ENCODE data around the gene KCNF1. TPM values are rescaled to one million over a fixed set of nuclear protein-coding genes. Genes with fewer than 3 reads are reported as not detected.

Gene KCNF1
- total and polyA plus RNA-seq, 4 donors, result 0.09 TPM; not detected in 3

DNA sequence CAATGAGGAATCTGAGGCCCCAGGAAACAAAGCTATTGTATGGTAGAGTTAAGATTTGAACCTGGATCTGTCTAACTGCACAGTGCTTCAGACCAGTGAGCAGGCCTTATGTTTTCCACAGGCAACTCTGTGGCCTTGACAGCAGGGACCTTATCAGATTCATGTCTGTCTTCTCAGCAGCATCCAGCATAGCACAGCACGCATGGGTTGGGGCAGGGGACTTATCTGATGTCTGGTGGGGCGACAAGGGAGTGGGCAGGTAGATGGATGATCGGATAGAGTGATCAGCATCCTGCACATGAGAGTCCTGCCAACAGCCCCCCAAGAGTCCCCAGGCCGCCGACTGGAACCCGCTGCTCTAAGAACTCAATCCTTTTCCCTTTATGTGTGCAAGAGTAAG, 28.7 kb upstream of the KCNF1 start (continued):
- no peak for TF ChIP-seq TAF1 (conservative IDR thresholded peaks at IDR 0.05)

DNA sequence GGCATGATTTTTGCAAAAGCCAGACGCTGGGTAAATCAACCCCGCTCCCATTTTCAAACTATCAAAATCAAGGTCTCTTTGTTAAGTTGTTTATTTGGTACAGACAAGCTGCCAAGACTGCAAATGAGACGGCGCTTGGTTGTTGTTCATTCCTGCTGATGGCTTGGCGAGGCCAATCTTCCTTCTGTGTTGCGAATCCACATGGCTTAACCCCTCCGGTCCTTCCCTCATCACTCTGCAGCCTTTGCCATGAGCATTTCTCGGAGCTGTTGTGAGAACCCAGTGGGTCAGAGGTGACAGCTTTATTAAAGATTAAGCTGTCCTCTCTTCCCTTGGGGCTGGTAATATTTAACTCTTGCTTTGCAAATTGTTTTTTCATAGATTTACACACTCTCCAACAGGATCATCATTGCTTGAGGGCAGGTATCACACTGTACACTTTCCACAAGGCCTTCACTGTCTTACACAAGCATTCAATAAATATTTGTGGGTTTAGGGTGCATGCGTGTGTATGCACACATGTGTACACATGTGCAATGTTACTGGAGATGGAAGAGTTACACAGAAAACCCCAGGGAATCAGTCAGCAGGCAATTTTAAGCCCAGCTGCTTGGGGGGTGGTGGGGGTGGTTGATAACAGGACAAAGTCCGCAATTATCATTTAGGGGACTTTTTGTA, 27.8 kb upstream of the KCNF1 start:
- Histone ChIP-seq H3K27ac (ENCODE audit: low read depth in 1 of 2, low read length in 2 of 2) (no peak overlapping the region), H3K9me3 (ENCODE audit: control insufficient read depth in 4 of 4, low read length in 3 of 4) (no peaks in the 10 kb centered on the region), H3K4me1 (ENCODE audit: control insufficient read depth in 4 of 4, insufficient read depth in 4 of 4, low read length in 3 of 4) (peaks cover 0 to 11% (median 5%) of the 10 kb centered on the region in 4 donors), H3K36me3 (ENCODE audit: control insufficient read depth in 4 of 4, insufficient read depth in 3 of 4, low read depth in 1 of 4, low read length in 3 of 4) (no peaks in the 10 kb centered on the region), H3K4me3 (ENCODE audit: low read depth in 1 of 3, low read length in 3 of 3) (no peak overlapping the region), H3K9ac (ENCODE audit: low read depth in 1 of 2, low read length in 2 of 2) (no peak overlapping the region), H3K27me3 (ENCODE audit: control insufficient read depth in 4 of 4, insufficient read depth in 4 of 4, low read length in 3 of 4) (no peaks in the 10 kb centered on the region)
- TF ChIP-seq RXRA (IDR thresholded peaks at IDR 0.05) (peak; percentile 15 to 46), HNF4A (conservative IDR thresholded peaks at IDR 0.05) (peak; percentile 13 to 36), FOXA2 (IDR thresholded peaks at IDR 0.05) (no peak), SP1 (IDR thresholded peaks at IDR 0.05) (peak; percentile 63)
- no peak for DNase-seq (ENCODE audit: low spot score)
- 29% methylated on average over 10 of the region's 10 CpGs for WGBS

- Histone ChIP-seq H3K4me3 (ENCODE audit: low read depth in 1 of 3, low read length in 3 of 3) (no peak overlapping the region), H3K36me3 (ENCODE audit: control insufficient read depth in 4 of 4, insufficient read depth in 3 of 4, low read depth in 1 of 4, low read length in 3 of 4) (no peaks in the 10 kb centered on the region), H3K27me3 (ENCODE audit: control insufficient read depth in 4 of 4, insufficient read depth in 4 of 4, low read length in 3 of 4) (no peaks in the 10 kb centered on the region), H3K4me1 (ENCODE audit: control insufficient read depth in 4 of 4, insufficient read depth in 4 of 4, low read length in 3 of 4) (peaks cover 0 to 11% (median 5%) of the 10 kb centered on the region in 4 donors), H3K9me3 (ENCODE audit: control insufficient read depth in 4 of 4, low read length in 3 of 4) (no peaks in the 10 kb centered on the region), H3K9ac (ENCODE audit: low read depth in 1 of 2, low read length in 2 of 2) (no peak overlapping the region), H3K27ac (ENCODE audit: low read depth in 1 of 2, low read length in 2 of 2) (no peak overlapping the region)
- 67% methylated on average over 5 of the region's 5 CpGs for WGBS
- TF ChIP-seq TAF1 (conservative IDR thresholded peaks at IDR 0.05) (no peak), HNF4A (conservative IDR thresholded peaks at IDR 0.05) (no peak), HNF4G (IDR thresholded peaks at IDR 0.05) (no peak), GABPA (IDR thresholded peaks at IDR 0.05 in 1 of 2, conservative IDR thresholded peaks at IDR 0.05 in 1 of 2) (no peak), JUND (IDR thresholded peaks at IDR 0.05) (no peak), RAD21 (IDR thresholded peaks at IDR 0.05) (no peak), EGR1 (IDR thresholded peaks at IDR 0.05; ENCODE audit: low read depth in 2 of 2) (no peak), NR2F2 (IDR thresholded peaks at IDR 0.05) (no peak), FOXA2 (IDR thresholded peaks at IDR 0.05) (no peak), SP1 (IDR thresholded peaks at IDR 0.05) (no peak), FOXA1 (IDR thresholded peaks at IDR 0.05) (no peak), RXRA (IDR thresholded peaks at IDR 0.05) (no peak), YY1 (IDR thresholded peaks at IDR 0.05) (no peak), CTCF (IDR thresholded peaks at IDR 0.05; ENCODE audit: low read depth, low read length, missing input control) (no peak)
- TF ChIP-seq, protein P1, sequence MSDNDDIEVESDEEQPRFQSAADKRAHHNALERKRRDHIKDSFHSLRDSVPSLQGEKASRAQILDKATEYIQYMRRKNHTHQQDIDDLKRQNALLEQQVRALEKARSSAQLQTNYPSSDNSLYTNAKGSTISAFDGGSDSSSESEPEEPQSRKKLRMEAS (IDR thresholded peaks at IDR 0.05), result no peak
- TF ChIP-seq, protein P2, sequence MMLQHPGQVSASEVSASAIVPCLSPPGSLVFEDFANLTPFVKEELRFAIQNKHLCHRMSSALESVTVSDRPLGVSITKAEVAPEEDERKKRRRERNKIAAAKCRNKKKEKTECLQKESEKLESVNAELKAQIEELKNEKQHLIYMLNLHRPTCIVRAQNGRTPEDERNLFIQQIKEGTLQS (IDR thresholded peaks at IDR 0.05), result no peak
- TF ChIP-seq, protein P3, sequence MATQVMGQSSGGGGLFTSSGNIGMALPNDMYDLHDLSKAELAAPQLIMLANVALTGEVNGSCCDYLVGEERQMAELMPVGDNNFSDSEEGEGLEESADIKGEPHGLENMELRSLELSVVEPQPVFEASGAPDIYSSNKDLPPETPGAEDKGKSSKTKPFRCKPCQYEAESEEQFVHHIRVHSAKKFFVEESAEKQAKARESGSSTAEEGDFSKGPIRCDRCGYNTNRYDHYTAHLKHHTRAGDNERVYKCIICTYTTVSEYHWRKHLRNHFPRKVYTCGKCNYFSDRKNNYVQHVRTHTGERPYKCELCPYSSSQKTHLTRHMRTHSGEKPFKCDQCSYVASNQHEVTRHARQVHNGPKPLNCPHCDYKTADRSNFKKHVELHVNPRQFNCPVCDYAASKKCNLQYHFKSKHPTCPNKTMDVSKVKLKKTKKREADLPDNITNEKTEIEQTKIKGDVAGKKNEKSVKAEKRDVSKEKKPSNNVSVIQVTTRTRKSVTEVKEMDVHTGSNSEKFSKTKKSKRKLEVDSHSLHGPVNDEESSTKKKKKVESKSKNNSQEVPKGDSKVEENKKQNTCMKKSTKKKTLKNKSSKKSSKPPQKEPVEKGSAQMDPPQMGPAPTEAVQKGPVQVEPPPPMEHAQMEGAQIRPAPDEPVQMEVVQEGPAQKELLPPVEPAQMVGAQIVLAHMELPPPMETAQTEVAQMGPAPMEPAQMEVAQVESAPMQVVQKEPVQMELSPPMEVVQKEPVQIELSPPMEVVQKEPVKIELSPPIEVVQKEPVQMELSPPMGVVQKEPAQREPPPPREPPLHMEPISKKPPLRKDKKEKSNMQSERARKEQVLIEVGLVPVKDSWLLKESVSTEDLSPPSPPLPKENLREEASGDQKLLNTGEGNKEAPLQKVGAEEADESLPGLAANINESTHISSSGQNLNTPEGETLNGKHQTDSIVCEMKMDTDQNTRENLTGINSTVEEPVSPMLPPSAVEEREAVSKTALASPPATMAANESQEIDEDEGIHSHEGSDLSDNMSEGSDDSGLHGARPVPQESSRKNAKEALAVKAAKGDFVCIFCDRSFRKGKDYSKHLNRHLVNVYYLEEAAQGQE (IDR thresholded peaks at IDR 0.05), result no peak
- TF ChIP-seq, protein P4, sequence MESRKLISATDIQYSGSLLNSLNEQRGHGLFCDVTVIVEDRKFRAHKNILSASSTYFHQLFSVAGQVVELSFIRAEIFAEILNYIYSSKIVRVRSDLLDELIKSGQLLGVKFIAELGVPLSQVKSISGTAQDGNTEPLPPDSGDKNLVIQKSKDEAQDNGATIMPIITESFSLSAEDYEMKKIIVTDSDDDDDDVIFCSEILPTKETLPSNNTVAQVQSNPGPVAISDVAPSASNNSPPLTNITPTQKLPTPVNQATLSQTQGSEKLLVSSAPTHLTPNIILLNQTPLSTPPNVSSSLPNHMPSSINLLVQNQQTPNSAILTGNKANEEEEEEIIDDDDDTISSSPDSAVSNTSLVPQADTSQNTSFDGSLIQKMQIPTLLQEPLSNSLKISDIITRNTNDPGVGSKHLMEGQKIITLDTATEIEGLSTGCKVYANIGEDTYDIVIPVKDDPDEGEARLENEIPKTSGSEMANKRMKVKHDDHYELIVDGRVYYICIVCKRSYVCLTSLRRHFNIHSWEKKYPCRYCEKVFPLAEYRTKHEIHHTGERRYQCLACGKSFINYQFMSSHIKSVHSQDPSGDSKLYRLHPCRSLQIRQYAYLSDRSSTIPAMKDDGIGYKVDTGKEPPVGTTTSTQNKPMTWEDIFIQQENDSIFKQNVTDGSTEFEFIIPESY (IDR thresholded peaks at IDR 0.05), result no peak
- DNase-seq (ENCODE audit: low spot score), result no peak
Observed at GRCh38 chr2:10884574-10884975, 27.2 kb upstream of the KCNF1 start.
